GM19025 (cell line): ENCODE measurements around the gene SPAST.
"Not testable (repeated sequence)": the region's sequence is repeated elsewhere in the genome, so short reads cannot be mapped to it uniquely, and the experiment has no call there.

ENCODE experiments used
- ATAC-seq: cut with Tn5 transposase; IDR thresholded peaks from one replicate; pipeline ENCODE4 v1.9.1; 2021; ENCODE audit warnings: mild to moderate bottlenecking, low read depth, moderate library complexity; ENCODE audit not compliant: unreplicated experiment

The SPAST gene, protein sequence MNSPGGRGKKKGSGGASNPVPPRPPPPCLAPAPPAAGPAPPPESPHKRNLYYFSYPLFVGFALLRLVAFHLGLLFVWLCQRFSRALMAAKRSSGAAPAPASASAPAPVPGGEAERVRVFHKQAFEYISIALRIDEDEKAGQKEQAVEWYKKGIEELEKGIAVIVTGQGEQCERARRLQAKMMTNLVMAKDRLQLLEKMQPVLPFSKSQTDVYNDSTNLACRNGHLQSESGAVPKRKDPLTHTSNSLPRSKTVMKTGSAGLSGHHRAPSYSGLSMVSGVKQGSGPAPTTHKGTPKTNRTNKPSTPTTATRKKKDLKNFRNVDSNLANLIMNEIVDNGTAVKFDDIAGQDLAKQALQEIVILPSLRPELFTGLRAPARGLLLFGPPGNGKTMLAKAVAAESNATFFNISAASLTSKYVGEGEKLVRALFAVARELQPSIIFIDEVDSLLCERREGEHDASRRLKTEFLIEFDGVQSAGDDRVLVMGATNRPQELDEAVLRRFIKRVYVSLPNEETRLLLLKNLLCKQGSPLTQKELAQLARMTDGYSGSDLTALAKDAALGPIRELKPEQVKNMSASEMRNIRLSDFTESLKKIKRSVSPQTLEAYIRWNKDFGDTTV

DNA sequence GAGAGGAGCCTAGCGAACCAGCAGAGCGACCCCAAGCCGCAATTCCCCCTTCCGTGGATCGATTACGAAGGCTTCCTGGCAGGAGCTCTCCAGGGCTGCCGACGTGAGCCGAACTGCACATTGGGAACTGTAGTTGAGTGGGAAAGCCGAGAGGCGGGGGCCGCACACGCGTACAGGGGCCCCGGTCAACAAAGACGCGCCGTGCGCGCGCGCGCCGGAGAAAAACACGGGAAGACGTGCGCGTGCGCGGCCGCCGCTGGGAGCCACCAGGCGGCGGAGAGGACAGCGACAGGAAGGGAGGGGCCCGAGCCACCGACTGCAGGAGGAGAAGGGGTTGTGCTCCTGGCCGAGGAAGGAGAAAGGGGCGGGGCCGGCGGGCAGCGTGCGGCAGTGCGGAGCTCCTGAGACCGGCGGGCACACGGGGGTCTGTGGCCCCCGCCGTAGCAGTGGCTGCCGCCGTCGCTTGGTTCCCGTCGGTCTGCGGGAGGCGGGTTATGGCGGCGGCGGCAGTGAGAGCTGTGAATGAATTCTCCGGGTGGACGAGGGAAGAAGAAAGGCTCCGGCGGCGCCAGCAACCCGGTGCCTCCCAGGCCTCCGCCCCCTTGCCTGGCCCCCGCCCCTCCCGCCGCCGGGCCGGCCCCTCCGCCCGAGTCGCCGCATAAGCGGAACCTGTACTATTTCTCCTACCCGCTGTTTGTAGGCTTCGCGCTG is at the start of gene SPAST:
SPAST (plus strand) TSS at position 247 of the 711 bp plus-strand sequence; CDS start at position 523, 276 bp downstream.
- peak; percentile 96 for ATAC-seq

DNA sequence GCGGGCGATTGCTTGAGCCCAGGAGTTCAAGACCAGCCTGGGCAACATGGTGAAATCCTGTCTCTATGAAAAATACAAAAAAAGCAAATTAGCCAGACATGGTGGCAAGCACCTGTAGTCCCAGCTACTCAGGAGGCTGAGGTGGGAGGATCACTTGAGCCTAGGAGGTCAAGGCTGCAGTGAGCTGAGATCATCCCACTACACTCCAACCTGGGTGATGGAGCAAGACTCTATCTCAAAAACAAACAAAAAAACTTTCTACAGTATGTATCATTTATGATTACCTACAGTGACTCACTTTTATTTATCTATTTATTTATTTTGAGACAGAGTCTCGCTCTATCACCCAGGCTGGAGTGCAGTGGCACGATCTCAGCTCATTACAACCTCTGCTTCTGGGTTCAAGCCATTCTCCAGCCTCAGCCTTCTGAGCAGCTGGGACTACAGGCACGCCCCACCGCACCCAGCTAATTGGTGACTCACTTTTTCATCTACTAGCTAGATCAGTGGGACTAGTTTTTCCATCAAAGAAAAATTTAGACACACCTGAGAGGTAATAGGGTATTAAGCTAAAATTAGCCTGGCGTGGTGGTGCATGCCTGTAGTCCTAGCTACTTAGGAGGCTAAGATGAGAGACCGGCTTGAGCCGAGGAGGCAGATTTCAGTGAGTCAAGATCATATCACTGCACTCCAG is 44.4 kb upstream of the SPAST start:
- ATAC-seq: not testable (repeated sequence)

DNA sequence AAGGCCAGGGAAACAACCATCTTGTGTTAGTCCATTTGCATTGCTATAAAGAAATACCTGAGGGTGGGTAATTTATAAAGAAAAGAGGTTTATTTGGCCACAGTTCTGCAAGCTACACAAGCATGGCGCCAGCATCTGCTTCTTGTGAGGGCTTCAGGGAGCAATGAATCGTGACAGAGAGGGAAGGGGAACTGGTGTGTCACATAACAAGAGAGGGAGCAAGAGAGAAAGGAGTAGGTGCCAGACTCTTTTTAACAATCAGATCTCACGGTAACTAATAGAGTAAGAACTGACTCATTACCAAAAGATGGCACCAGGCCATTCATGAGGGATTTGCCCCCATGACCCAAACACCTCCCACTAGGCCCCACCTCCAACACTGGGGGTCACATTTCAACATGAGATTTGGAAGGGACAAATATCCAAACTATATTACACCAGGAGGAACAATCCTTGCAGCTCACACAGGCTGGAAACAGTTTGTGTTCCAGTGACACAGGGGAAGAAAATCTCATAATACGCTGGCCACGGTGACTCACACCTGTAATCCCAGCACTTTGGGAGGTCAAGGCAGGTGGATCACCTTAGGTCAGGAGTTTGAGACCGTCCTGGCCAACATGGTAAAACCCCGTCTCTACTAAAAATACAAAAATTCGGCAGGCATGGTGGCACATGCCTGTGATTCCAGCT is 29.0 kb upstream of the SPAST start:
- ATAC-seq: not testable (repeated sequence)

DNA sequence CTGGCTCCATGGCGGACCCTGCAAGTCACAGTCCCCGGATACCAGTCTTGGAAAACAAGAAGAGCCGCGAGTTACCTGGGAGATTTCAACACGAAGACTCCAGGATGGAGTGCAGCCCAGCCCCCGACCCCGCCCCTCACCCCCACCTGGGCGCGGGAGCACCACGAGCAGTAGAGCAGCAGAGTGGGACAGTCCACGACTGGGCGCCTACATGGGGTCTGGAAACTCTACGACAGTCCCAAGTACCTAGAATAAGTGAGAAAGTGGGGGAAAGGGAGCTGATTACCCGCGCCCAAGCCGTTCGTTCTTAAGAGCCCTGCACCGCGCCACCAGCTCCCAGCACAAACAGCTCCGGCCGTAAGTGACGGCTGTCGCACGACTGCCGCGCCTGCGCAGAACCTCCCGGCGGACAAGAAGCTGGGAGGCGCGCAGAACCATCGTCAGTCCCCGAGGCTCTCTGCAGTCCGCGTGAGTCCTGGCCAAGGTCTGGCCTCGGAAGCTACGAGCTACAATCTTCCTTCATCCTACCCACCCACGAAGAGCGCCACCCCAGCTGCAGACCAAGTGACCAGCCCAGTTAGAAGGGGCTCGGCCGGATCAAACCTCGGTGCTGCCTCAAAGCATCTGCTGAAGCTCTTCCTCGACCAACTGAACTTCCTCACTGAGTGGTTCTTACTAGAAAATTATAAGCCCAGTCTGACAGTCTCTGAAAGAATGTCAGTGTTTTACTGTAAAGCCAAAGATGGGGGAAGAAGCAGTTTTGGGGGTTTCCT is 23.7 kb upstream of the SPAST start, which contains the start of gene DPY30:
DPY30 (minus strand) TSS at position 359 of the 773 bp plus-strand sequence; CDS start at position 10, 349 bp downstream.
- peak; percentile 88 for ATAC-seq

DNA sequence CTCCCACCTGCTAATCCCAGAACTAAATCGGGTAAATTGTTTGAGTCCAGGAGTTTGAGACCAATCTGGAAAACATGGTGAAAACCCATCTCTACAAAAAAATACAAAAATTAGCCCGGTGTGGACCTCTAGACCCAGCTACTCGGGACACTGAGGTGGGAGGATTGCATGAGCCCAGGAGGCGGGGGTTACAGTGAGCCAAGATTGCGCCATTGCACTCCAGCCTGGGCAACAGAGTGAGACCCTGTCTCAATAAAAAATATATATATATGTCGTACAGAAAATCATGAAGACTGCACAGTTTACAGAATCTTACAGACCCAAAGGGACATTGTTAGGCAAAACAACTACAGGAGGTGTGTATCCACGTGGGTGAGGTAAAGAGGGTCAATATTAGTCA is 19.8 kb upstream of the SPAST start:
- no peak for ATAC-seq

DNA sequence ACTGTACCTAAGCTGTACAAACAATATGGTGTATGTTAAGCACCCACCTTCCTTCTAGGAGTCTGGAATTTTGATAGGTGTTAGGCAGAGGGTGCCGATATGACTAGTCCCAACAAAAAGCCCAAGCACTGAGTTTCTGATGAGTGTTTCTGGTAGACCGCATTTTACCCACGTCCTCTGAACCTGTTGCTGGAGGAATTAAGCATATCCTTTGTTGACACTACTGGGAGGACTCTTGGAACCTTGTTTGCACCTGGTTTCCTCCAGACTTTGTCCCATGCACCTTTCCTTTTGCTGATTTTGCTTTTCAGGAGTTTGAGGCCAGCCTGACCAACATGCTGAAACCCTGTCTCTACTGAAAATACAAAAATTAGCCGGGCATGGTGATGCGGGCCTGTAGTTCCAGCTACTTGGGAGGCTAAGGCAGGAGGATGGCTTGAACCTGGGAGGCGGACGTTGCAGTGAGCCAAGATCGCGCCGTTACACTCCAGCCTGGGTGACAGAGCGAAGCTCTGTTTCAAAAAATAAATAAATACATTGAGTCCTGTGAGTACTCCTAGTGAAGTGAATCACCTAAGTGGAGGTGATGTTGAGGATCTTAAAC is 11.4 kb upstream of the SPAST start:
- ATAC-seq: no peak

DNA sequence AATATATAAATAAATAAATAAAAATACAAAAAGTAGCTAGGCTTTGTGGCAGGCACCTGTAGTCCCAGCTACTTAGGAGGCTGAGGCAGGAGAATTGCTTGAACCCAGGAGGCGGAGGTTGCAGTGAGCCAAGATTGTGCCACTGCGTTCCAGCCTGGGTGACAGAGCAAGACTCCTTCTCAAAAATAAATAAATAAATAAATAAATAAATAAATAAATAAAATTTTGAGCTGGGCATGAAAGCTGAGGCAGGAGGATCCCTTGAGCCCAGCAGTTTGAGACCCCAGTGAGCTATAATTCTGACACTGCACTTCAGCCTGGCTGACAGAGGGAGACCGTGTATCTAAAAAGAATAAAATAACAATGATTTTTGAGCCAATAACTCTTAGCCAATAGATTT is 8.8 kb upstream of the SPAST start:
- ATAC-seq: not testable (repeated sequence)

DNA sequence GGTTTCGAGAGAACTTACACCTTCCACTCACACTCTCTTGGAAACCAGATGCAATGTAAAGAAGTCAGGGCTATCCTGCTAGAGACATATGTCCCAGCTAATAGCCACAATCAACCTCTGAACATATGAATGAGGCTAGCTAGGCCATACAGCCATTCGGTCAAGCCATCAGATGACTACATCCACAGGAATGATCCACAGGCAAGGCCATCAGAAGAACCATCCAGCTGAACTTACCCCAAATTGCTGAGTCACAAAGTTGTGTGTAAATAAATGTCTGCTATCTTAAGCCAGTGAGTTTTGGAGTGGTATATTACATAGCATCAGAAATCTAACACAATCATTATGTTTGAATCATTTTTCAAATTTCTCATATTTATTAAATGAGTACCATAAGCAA is 5.2 kb upstream of the SPAST start:
- ATAC-seq: no peak

DNA sequence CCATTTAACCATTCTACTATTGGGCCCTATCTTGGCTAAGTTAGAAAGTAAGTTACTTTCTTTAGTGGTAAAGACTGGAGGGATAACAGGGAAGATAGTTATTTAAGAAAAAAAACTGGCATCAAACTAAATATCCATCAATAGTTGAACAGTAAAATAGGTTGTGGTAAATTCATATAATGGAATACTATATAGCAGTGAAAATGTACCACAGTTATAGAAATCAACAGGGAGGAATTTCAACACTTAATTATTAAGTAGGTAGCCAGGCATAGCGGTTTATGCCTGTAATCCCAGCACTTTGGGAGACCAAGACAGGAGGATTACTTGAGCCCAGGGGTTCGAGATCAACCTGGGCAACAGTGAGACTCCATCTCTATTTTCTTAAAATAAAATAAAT is 3.1 kb upstream of the SPAST start:
- no peak for ATAC-seq

DNA sequence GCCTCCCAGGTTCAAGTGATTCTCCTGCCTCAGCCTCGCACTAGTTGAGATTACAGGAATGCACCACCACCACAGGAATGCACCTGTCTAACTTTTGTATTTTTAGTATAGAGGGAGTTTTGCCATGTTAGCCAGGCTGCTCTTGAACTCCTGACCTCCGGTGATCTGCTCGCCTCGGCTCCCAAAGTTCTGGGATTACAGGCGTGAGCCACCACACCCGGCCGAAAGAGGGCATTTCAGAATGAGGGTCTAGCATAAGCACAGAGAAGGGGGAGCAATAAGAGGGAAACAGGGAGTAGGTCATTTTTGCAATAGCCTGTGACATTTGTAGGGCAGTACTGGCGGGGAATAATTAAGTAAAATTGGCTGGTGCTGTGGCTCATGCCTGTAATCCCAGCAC is 1.9 kb upstream of the SPAST start:
- no peak for ATAC-seq

DNA sequence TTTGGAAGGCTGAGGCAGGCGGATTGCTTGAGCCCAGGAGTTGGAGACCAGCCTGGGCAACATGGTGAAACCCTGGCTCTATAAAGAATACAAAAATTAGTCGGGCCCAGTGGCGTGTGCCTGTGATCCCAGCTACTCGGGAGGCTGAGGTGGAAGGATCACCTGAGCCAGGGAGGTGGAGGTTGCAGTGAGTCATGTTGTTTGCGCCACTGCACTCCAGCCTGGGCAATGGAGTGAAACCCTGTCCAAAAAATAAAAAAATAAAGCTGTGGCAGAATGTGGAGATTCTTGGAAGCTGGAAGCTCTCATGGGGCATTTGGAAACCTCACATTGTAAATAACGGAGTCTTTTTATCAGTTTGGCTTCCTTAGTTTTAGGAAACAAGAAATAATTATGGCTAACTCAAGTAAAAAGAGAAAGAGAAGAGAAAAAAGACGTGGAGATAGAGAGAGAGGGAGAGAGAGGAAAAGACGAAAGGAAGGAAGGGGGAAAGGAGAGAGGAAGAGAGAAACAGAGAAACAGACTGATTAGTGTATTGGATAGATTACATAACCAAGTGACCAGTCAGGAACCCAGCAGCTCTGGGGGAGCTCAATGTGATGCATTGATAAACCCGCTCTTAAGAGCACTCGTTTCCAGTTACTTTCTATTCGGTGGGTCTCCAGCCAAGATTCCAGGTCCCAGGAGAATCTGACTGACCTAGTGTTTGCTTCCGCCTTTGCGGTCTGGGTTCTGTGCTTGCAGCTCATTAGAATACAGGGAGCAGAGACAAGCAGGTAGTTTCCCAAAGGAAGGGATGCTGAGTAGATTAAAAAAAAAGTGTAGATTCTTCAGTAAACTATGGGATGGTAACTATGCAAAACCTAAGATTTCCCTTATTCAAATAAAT is 1.1 kb upstream of the SPAST start:
- ATAC-seq: no peak

DNA sequence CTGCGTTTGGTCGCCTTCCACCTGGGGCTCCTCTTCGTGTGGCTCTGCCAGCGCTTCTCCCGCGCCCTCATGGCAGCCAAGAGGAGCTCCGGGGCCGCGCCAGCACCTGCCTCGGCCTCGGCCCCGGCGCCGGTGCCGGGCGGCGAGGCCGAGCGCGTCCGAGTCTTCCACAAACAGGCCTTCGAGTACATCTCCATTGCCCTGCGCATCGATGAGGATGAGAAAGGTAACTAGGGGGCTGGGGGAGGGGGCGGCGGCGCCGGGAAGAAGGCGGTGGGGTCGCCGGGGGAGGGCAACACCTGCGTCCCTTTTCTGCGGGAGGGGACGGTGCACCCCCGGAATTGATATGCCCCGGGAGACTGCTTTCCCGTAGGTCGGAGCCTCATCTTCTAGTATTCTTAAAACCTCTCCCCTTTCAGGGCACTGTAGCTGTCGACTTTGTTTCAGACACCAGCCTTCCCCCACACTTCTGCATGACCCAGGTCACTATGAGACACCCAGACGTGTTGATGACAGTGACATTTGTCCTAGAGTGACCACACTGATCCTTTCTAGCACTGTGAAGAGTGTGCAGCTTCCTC is 755 bp downstream of the SPAST start:
- ATAC-seq: no peak

DNA sequence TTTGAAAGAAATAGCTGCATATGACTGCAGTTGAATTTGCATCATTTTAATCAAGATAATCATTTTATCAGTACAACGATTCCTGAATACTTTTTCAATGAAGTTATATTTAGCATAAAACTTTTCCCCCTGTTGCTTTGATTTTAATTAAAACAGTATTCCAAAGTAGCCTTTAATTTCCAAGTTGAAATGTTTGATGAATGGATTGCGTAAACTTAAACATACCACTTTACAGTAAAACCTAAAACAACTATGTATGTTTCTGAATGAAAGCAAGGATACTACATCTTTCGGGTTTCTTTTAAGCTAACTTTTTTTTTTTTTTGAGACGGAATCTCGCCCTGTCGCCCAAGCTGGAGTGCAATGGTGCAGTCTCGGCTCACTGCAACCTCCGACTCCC is 1.4 kb downstream of the SPAST start:
- no peak for ATAC-seq

DNA sequence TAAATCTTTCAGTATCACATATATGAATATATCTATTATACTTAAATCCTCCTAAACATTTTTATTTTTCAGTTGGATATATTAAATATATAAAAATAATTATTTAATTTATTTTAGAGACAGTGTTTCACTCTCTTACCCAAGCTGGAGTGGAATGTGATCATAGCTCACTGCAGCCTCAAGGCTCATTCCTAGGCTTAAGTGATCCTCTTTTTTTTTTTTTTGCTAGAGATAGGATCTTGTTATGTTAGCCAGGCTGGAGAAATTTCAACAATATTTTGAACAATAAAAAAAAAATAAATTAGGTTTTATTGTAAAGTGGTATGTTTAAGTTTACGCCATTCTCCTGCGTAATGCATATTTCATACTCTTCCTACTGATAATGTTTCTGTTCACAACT is 4.2 kb downstream of the SPAST start:
- no peak for ATAC-seq

DNA sequence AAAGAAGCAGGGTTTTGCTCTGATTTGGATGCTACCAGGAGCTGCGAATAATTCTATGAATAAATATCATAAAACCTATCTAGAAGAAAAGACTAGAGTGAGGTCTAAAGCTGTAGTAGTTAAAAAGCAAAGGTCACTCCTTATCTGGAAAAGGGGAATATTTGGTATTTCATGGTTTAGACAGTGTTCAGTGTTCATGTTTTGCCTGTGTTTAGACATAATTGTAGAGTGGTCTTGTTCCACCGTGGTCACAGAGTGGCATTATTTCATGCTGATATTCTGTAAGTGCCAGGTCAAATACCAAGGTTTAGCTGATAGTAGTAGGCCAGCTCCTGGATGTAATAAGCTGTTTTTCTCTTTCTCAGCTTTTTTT is 10.8 kb downstream of the SPAST start:
- no peak for ATAC-seq

DNA sequence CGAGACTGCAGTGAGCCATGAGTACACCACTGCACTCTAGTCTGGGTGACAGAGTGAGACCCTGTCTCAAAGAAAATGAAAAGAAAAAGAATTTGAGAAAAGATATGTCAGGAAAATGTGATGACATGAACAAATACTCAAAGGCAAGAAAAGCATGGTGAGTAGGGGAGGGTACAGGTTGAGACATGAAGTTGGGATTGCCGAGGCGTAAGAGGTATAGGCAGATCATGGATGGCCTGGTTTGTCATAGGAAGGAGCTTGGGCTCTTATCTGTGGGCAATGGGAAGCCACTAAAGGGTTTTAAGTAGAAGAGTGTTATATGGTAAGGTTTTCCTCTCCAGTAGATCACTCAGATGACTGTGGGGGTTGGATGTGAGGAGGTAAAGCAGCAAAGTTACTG is 32.3 kb downstream of the SPAST start:
- no peak for ATAC-seq

DNA sequence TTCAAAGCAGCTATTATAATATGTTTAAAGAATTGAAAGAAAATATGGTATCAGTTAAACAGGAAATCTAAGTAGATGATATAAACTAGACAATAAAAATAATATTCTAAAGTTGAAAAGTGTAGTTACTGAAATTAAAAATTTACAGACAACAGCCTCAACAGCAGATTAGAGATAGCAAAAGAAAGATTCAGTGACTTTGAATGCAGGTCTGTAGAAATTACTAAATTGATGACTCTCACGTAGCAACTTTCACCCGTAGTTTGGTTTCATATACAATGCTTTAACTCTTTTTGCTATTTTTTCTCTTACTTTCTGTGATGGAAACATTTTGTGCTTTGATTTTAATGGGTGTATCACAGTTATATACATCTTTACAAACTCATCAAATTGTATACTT is 44.8 kb downstream of the SPAST start:
- ATAC-seq: no peak

DNA sequence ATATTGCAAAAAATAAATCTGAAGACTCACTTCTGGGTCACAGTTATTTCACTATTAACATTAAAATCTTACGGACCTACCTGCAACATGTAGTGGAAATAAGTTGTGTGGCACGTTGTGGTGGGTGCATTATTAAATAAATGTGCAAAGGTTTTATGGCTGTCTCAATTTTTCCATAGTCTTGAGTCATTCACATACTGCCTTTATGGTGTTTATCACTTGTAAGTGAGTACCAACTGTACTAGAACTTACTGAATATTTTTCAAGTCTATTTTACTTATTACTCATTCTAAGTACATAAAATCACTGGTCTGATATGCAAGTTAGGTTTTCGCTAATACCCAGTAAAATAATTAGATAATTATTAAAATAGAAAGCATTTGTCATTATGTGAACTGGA is 54.7 kb downstream of the SPAST start:
- no peak for ATAC-seq
